ENCODE data around the gene DOCK10.

- TF ChIP-seq CTCF (IDR thresholded peaks at IDR 0.05) (no peak), POLR2A (IDR thresholded peaks at IDR 0.05) (no peak), EP300 (IDR thresholded peaks at IDR 0.05) (no peak)
These were observed 35.5 kb downstream of the DOCK10 start for GRCh38 chr2:225006730-225007129.

Measured in stomach (tissue), 4 donors.